GM11168 (cell line): ENCODE results near the gene AURKB.
"Not testable (repeated sequence)": the region's sequence is repeated elsewhere in the genome, so short reads cannot be mapped to it uniquely, and the experiment has no call there.

Source experiments
- in situ Hi-C: fragments of 300-500 bp; cut with MboI; formaldehyde crosslinking; loops from one replicate; pipeline ENCODE4 v1.12.0; 2022; ENCODE audit warnings: low sequenced_read_pairs; ENCODE audit not compliant: unreplicated experiment

The AURKB gene

DNA sequence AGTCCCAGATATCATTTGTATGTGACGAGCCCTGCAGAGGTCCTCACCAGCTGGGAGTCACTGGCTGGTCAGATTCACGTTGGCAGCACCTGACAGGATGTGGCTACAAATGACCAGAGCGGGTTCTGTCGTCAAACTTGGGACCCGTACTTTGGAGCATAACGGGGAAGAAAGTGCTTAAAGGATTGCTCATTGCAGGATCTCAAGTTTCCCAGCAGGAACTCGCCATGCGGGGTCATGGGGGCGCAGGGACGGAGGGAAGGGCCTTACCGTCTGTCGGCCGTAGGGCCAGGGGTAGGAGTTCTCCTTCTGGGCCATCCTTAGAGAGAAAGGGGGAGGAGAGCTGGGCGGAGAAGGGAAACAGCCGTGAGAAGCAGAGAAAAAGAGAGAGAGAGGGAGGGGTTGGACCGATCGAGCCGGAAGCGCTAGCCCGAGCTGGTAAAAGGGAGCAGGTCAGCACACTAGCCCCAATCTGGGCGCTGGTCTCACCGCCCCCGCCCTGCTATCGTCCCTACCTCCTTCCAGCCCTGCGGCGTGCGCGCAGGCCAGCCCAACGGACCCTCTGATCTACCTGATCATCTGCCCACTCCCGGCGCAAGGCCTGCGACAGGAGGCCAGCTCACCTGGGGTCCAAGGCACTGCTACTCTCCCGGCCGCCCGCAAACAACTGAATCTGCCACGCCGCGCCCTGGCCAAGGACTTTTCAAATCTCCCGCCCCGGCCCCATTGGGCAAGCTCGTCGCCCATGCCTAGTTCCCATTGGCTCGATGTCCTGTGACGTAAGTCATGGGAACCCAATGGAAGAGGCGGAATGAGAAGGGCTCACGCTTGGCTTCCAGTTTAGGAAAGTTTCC, at the start of gene AURKB:
TSS of gene AURKB (minus strand) at position 669 of the 854 bp plus-strand sequence. CDS start at position 318, 351 bp downstream.
- in situ Hi-C loops, result no loop called here

- in situ Hi-C loops, result no loop called here
Measured at GRCh38 chr17:8257801-8258200, 47.4 kb upstream of the AURKB start.

DNA sequence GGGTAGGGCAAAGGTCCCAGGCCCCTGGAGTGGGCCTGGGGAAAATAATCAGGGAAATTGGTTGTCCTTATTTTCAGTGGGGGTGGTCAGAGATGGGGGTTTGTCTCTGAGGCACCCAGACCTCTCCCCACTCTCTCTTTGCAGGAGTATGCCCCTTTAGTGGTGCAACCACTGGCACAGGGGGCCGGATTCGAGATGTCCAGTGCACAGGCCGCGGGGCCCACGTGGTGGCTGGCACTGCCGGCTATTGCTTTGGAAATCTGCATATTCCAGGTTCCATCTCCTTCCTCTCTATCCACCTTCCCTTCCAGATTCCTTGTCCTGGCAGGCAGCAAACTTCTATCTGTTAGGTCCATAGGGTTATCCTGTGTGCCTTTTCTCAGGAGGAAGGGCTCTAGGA, 46.3 kb upstream of the AURKB start:
- in situ Hi-C loops, result no loop called here

- in situ Hi-C loops, result no loop called here
Measured at GRCh38 chr17:8256291-8256690, 45.9 kb upstream of the AURKB start.

- in situ Hi-C loops, result no loop called here
Measured at GRCh38 chr17:8255499-8255898, 45.1 kb upstream of the AURKB start.

GRCh38 chr17:8254881-8255280, 44.5 kb upstream of the AURKB start:
- in situ Hi-C loops, result no loop called here

DNA sequence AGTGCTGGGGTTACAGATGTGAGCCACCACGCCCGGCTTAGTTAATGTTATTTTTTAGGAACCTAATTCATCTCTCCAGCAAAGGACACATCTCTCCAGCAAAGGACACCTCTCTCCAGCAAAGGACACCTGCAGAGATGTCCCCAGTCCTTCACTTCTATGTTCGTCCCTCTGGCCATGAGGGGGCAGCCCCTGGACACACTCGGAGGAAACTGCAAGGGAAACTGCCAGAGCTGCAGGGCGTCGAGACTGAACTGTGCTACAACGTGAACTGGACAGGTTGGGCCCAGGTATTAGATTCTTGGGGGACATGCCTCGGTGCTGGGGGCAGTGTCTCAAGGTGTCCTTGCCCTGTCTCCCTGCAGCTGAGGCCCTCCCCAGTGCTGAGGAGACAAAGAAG, 43.4 kb upstream of the AURKB start:
- in situ Hi-C loops, result no loop called here

DNA sequence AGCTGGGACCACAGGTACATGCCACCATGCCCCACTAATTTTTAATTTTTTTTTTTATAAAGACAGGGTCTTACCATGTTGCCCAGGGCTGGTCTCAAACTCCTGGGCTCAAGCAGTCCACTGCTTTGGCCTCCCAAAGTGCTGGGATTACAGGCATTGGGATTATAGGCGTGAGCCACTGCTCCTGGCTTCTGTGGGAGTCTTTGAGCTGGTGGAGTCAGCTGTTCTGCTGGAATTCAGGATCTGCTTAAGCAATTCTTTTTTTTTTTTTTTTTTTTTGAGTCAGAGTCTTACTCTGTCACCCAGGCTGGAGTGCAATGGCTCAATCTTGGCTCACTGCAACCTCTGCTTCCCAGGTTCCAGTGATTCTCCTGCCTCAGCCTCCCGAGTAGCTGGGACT, 41.0 kb upstream of the AURKB start:
- in situ Hi-C loops, result not testable (repeated sequence)

DNA sequence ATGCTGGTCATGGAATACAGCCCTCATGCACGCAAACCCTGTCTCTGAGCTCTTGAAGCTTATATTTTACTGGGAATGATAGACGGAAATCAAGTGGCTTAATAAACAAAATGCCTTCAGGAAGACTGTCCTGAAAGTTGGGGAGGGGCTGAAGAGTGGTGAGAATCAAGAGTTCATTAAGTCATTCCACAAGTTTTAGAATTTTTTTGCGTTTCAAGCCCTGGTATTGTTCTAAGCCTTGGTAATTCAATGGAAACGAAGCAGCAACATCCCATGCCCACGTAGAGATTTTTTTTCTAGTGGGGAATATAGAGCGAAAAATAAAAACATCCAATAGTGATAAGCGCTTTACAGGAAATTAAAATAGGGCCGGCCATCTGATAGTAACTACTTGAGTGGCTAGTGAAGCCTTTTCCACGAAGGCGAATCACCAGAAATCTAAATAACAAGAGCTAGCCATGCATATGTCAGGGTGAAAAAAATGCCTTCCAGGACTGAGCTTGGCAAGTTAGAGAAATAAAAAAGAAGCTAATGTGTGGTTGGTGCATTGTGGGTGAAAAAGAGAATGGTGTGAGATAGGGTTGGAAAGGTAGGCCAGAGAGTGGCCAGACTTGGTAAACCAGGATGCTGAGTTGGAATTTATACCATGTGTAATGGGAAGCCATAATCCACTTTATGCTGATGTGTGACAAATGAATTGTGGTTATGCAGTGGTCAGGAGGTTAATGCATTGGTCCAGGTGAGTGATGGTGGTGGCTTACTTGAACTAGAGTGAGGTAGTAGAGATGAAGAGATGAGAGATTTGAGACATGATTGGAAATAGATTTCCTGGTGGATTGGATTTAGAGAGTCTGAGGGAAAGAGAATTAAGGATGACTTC, 39.5 kb upstream of the AURKB start:
- in situ Hi-C loops, result no loop called here

DNA sequence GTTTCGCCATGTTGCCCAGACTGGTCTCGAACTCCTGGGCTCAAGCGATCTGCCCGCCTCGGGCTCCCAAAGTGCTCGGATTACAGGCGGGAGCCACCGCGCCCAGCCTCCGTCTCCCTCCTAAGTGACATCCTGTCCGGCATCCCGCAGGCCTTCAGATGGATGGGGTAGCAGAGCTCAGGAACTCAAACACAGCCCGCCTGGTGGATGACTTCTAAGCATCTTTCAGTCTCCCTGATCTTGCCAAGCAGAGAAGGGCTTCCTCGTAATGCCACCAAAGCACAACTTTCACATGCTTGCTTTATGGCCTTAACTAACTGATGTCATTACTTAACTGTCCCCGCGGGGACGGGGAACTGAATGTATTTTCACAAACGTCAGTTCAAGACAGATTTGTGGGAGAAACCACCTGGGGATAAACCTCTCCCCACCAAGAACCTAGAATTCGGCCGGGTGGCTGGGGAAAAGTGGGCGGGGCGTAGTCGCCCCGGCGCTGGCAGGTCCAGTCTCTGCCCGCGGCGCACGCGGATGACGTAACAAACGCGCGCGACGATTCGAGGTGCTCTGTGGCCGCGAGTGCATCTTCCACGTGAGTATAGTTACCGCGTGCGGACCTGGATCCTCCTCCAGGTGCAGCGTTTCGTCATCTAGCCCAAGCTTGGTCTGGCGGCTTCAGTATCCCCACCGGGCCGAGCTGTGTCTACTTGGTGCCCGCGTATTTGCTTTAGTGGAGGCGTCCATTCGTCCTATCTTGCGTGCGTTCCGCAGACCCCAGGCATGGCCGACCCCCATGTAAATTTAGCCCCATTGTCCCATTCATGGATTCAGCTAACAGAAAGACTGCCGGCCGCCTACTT, 38.6 kb upstream of the AURKB start, which contains the start of gene PFAS:
TSS of gene PFAS (plus strand) at position 539 of the 857 bp plus-strand sequence. CDS start 4,649 bp downstream, outside the sequence.
- in situ Hi-C loops, result no loop called here

DNA sequence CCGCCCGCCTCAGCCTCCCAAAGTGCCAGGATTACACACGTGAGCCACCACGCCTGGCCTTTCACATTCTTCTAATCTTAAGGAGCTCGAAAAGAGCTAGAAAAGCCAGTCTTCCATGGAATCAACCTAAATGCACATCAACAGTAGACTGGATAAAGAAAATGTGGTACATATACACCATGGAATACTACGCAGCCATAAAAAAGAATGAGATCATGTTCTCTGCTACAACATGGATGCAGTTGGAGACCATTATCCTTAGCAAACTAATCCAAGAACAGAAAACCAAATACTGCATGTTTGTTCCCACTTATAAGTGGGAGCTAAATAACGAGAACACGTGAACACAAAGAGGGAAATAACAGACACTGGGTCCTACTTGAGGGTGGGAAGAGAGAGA, 34.4 kb upstream of the AURKB start:
- in situ Hi-C loops, result no loop called here

DNA sequence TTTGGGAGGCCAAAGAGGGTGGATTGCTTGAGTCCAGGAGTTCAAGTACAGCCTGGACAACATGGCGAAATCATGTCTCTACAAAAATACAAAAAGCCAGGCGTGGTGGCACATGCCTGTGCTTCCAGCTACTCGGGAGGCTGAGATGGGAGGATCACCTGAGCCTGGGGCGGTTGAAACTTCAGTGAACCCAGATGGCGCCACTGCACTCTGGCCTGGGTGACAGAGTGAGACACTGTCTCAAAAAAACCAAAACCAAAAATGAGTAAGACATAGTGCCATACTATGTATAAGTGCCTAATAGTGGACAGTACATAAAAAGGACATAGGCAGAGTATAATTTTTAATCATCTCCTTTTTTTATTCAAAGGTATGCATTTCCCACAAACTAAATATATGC, 33.5 kb upstream of the AURKB start:
- in situ Hi-C loops, result no loop called here

DNA sequence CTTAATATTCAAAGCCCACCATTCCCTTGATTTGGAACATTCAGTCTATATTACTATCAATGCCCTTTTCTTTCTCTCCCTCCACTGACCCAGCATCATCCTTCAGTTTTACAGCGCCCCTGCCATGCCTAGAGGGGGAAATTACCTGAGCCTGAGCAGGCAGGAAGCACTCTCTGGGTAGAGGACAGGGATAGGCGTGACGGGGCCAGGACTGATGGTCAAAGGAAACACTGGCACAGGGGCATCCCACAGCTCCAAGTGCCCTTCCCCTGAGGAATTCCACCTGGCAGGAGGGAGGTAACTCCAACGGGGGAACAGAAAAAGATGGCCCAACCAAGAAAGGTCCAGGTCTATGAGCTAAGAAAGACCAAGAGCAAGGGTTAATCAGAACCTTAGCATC, 27.5 kb upstream of the AURKB start:
- in situ Hi-C loops, result no loop called here

- in situ Hi-C loops, result no loop called here
Measured at GRCh38 chr17:8237175-8237574, 26.8 kb upstream of the AURKB start.

- in situ Hi-C loops, result no loop called here
Measured at GRCh38 chr17:8235676-8236075, 25.3 kb upstream of the AURKB start.

DNA sequence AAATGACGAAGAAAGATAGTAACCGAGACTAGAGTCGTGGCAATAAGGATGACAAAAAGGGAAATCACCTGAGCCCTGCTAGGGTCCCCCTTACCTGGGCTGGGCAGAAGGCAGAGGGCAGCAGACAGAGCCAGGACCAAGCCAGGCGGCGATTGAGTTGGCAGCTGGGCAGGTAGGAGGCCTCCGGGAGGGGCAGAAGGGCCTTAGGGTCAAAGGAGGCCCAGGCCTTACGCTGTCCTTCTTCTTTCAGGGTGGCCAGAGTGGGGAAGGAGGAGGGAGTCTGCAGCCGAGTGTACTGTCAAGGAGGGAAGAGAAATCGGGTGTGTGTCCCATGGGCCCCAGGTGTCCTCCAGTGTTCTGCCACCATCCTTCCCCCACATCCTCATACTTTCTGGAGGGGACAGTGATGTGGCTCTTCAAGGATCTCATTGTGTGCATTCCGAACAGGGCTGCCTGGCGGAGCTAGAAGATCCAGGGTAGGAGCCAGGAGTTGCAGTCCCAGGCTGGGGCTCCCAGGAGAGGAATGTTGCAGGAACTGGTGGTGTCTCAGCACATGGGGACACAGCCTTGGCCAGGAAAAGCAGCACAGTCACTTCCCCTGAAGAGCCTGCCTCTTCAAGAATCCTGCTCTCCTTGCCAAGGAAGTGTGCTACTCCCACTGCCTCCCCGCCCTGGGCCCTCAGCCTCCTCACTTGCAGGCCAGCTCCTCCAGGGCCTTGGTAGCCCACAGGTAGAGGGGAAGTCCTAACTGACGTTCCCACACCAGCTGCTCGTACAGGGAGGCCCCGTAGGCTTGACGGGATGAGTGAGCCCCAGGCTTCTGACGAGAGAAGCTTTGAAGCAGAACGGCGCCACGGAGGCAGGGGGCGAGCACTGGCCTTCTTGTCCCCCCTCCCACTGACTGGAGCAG, 24.2 kb upstream of the AURKB start:
- in situ Hi-C loops, result no loop called here

- in situ Hi-C loops, result no loop called here
Measured at GRCh38 chr17:8231701-8232100, 21.3 kb upstream of the AURKB start.

DNA sequence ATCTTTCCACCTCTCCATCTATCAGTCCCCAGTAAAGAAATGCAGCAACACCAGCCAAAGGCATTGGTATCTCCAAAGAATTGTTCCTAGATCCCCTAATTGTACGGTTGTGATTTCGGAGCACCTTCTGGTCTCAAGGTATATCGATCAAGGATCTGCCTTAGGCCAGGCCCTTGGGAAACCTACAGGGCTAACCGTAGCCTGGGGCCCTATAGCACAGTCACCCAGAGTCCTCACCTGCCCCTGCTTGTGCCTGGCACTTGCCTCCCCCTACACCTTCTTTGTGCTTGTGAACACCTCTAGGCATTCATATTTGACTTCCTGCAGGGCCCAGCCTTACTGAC, 16.8 kb upstream of the AURKB start:
- in situ Hi-C loops, result no loop called here

- in situ Hi-C loops, result no loop called here
Measured at GRCh38 chr17:8226536-8227237, 16.3 kb upstream of the AURKB start.
